ENCODE results near the gene MFAP1.

The MFAP1 gene, protein sequence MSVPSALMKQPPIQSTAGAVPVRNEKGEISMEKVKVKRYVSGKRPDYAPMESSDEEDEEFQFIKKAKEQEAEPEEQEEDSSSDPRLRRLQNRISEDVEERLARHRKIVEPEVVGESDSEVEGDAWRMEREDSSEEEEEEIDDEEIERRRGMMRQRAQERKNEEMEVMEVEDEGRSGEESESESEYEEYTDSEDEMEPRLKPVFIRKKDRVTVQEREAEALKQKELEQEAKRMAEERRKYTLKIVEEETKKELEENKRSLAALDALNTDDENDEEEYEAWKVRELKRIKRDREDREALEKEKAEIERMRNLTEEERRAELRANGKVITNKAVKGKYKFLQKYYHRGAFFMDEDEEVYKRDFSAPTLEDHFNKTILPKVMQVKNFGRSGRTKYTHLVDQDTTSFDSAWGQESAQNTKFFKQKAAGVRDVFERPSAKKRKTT

GRCh38 chr15:43824302-43825246 is at the start of gene MFAP1:
Gene MFAP1 (minus strand): TSS chr15:43824690. CDS start chr15:43824569, 121 bp downstream.
- Histone ChIP-seq H3K36me3 (ENCODE audit: control insufficient read depth, low read length) (peaks cover 68% of the 10 kb centered on the region), H3K4me1 (ENCODE audit: control insufficient read depth, low read length) (peaks cover 58% of the 10 kb centered on the region), H3K9me3 (ENCODE audit: control insufficient read depth, insufficient read depth, low read length) (no peaks in the 10 kb centered on the region), H3K27me3 (ENCODE audit: control insufficient read depth, low read length) (no peaks in the 10 kb centered on the region), H3K79me2 (ENCODE audit: control insufficient read depth, low read length) (peaks cover 98% of the 10 kb centered on the region), H3K27ac (ENCODE audit: low read depth, low read length) (peak within 1 kb of the TSS; percentile 83), H3K9me2 (replicated peaks; ENCODE audit: control insufficient read depth, low read length) (no peaks in the 10 kb centered on the region), H3K4me3 (ENCODE audit: low read length) (peak within 1 kb of the TSS; percentile 98), H3K4me2 (ENCODE audit: low read length) (peak within 1 kb of the TSS; percentile 65), H3F3A (ENCODE audit: control insufficient read depth, insufficient read depth) (peaks cover 14% of the 10 kb centered on the region), H4K20me1 (ENCODE audit: control insufficient read depth, insufficient read depth, low read depth, low read length) (peaks cover 8% of the 10 kb centered on the region; the same call in 1 of the 2 replicates)
- TF ChIP-seq EZH2phosphoT487 (IDR thresholded peaks at IDR 0.05; ENCODE audit: borderline replicate concordance, low read length) (no peak), CTCF (IDR thresholded peaks at IDR 0.05; ENCODE audit: low read depth, low read length, poor library complexity, severe bottlenecking) (no peak)

DNA sequence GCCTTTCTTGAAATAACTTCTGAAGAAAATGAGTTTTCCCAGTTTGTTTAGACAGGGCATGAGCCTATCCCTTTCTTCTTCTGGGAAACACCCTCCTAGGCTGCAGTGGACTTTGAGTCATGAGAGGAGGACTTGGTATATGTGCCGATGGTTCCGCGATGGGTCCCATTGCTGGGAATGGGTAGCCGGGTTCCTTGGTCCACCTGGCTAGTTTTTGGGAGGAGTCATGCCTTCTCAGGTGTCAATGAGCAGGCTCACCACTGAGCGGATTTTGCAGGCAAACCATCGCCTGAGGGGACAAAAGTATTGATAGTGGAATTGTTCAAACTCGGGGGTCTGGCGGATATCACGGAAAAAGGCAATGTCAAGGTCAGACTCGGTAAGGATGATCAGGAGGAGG is 49.2 kb upstream of the MFAP1 start:
- Histone ChIP-seq H3K27ac (ENCODE audit: low read depth, low read length) (no peak overlapping the region), H4K20me1 (ENCODE audit: control insufficient read depth, insufficient read depth, low read depth, low read length) (peaks cover 30% of the 10 kb centered on the region), H3K4me1 (ENCODE audit: control insufficient read depth, low read length) (no peaks in the 10 kb centered on the region), H3K4me3 (ENCODE audit: low read length) (no peak overlapping the region), H3K27me3 (ENCODE audit: control insufficient read depth, low read length) (no peaks in the 10 kb centered on the region), H3K9me3 (ENCODE audit: control insufficient read depth, insufficient read depth, low read length) (no peaks in the 10 kb centered on the region), H3F3A (ENCODE audit: control insufficient read depth, insufficient read depth) (peaks cover 30% of the 10 kb centered on the region), H3K9me2 (replicated peaks; ENCODE audit: control insufficient read depth, low read length) (no peaks in the 10 kb centered on the region), H3K79me2 (ENCODE audit: control insufficient read depth, low read length) (peaks cover 36% of the 10 kb centered on the region), H3K4me2 (ENCODE audit: low read length) (no peak overlapping the region), H3K36me3 (ENCODE audit: control insufficient read depth, low read length) (peaks cover 96% of the 10 kb centered on the region)
- no peak for TF ChIP-seq CTCF (IDR thresholded peaks at IDR 0.05; ENCODE audit: low read depth, low read length, poor library complexity, severe bottlenecking)
- no peak for TF ChIP-seq EZH2phosphoT487 (IDR thresholded peaks at IDR 0.05; ENCODE audit: borderline replicate concordance, low read length)

DNA sequence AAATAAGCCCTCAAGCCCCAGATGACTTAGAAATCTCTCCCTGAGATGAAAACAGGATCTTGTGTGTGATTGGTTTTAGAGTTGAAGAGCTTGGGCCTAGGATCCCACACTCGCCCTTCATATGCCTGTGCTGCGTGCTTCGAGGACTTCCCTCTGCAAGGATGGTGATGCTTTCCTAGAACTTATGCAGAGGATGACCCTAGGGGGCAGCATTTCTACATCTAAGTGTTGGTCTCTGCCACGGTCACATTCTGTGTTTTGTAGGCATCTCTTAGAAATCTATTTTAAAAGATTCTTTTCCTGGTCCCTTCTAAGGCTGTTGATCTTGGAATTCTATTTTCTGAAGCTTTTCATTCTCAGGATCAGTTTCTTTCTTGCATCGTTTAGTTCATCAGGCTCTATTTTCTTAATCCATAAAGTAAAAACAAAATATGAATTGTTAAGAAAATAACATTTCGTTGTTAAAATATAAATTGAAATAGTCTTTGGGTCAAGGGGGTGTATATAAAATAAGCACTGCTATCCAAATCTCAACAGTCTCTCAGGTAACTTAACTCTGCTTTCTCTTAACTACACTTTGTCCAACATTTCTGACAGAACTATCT is 48.0 kb upstream of the MFAP1 start:
- no peak overlapping the region for H3K4me2 ChIP-seq (ENCODE audit: low read length)
- no peaks in the 10 kb centered on the region for H3K27me3 ChIP-seq (ENCODE audit: control insufficient read depth, low read length)
- peaks cover 38% of the 10 kb centered on the region for H3F3A ChIP-seq (ENCODE audit: control insufficient read depth, insufficient read depth)
- TF ChIP-seq CTCF (IDR thresholded peaks at IDR 0.05; ENCODE audit: low read depth, low read length, poor library complexity, severe bottlenecking) (peak; percentile 70), EZH2phosphoT487 (IDR thresholded peaks at IDR 0.05; ENCODE audit: borderline replicate concordance, low read length) (no peak)
- H4K20me1 ChIP-seq (ENCODE audit: control insufficient read depth, insufficient read depth, low read depth, low read length): peaks cover 28% of the 10 kb centered on the region
- H3K79me2 ChIP-seq (ENCODE audit: control insufficient read depth, low read length): peaks cover 46% of the 10 kb centered on the region
- H3K4me3 ChIP-seq (ENCODE audit: low read length): no peak overlapping the region
- H3K36me3 ChIP-seq (ENCODE audit: control insufficient read depth, low read length): peaks cover 96% of the 10 kb centered on the region
- H3K9me2 ChIP-seq (replicated peaks; ENCODE audit: control insufficient read depth, low read length): no peaks in the 10 kb centered on the region
- no peaks in the 10 kb centered on the region for H3K4me1 ChIP-seq (ENCODE audit: control insufficient read depth, low read length)
- no peaks in the 10 kb centered on the region for H3K9me3 ChIP-seq (ENCODE audit: control insufficient read depth, insufficient read depth, low read length)
- H3K27ac ChIP-seq (ENCODE audit: low read depth, low read length): no peak overlapping the region

All from DOHH2 (cell line).